HepG2 (cell line): Measurements from ENCODE around the gene CD96. TPM values are rescaled to one million over a fixed set of nuclear protein-coding genes. Genes with fewer than 3 reads are reported as not detected.

ENCODE experiments used
- ATAC-seq: fragments of 200-7000 bp; cut with Tn5 transposase; 3 replicates; pipeline ENCODE4 v1.9.1; 2020; ENCODE audit warnings: mild to moderate bottlenecking, moderate library complexity
- BruUV-seq: library from RNA; stranded (reverse); fragments of 400-500 nt; replicated peaks from 2 replicates; lab custom pipeline; 2021; lab: Mats Ljungman, UMichigan
- CTCF ChIA-PET: fragments of 300-600 bp; formaldehyde crosslinking; extraction: SDS; loops from one replicate; lab custom pipeline; 2021; ENCODE audit warnings: low total read pairs, inconsistent platforms, low intra/inter-chr PET ratio; lab: Yijun Ruan, JAX
- POLR2A ChIA-PET: fragments of 350-600 bp; sonication (Branson Sonifier 250); formaldehyde crosslinking; loops from one replicate; lab custom pipeline; 2020; ENCODE audit warnings: antibody characterized with exemption, inconsistent platforms; lab: Yijun Ruan, JAX
- DNase-seq: peaks from one replicate; pipeline ENCODE4 v3.0.0-alpha.2; 2015; ENCODE audit warnings: low spot score
- FAIRE-seq: peaks from 3 replicates; lab custom pipeline; 2011; peaks lifted over from hg19 to GRCh38; lab: Jason Lieb, UNC
- H2AFZ ChIP-seq: one replicate; pipeline ENCODE4 v1.6.1; 2011; ENCODE audit warnings: low read length, inconsistent platforms
- H3K27ac ChIP-seq: fragments of 300-600 bp; 3 replicates; pipeline ENCODE4 v1.8.0; 2011; ENCODE audit warnings: mixed run types, mild to moderate bottlenecking, mixed read lengths, low read length, inconsistent platforms; ENCODE audit not compliant: insufficient read depth; ENCODE audit errors: extremely low read length
- H3K27me3 ChIP-seq, 2 experiments: fragments of 200-600 bp in 1 of 2; 2 replicates in 1 of 2; 3 replicates in 1 of 2; pipeline versions ENCODE4 v1.6.0 to v1.8.0; 2011; ENCODE audit warnings: low read length in 2 of 2, mild to moderate bottlenecking in 2 of 2, moderate library complexity in 2 of 2, inconsistent platforms in 1 of 2; ENCODE audit not compliant: insufficient read depth in 2 of 2, control insufficient read depth in 1 of 2
- H3K36me3 ChIP-seq, 2 experiments: fragments of 200-600 bp in 1 of 2; replicated peaks in 1 of 2; 2 replicates in 1 of 2; 3 replicates in 1 of 2; pipeline versions ENCODE4 v1.5.1 to v1.8.0; 2011; ENCODE audit warnings: low read length in 2 of 2, inconsistent platforms in 1 of 2; ENCODE audit not compliant: insufficient read depth in 2 of 2, control insufficient read depth in 1 of 2
- H3K4me1 ChIP-seq: 2 replicates; pipeline ENCODE4 v1.5.1; 2012; ENCODE audit warnings: low read length, inconsistent platforms; ENCODE audit not compliant: insufficient read depth
- H3K4me2 ChIP-seq: 2 replicates; pipeline ENCODE4 v1.6.0; 2011; ENCODE audit warnings: low read depth, low read length, inconsistent platforms
- H3K4me3 ChIP-seq, 3 experiments: fragments of 200-600 bp in 1 of 3; sonication (generic), shearing (Covaris generic) in 1 of 3; replicated peaks in 1 of 3; 2 replicates each; pipeline ENCODE4 v1.5.1; 2011 to 2016; ENCODE audit warnings: low read length in 3 of 3, inconsistent platforms in 2 of 3, low read depth in 2 of 3, mild to moderate bottlenecking in 2 of 3, control low read depth in 1 of 3, mixed read lengths in 1 of 3; ENCODE audit not compliant: insufficient read depth in 1 of 3
- H3K79me2 ChIP-seq: one replicate; pipeline ENCODE4 v1.6.1; 2011; ENCODE audit warnings: low read length, inconsistent platforms; ENCODE audit not compliant: insufficient read depth
- H3K9ac ChIP-seq: 2 replicates; pipeline ENCODE4 v1.6.0; 2011; ENCODE audit warnings: mild to moderate bottlenecking, low read depth, low read length, inconsistent platforms; ENCODE audit not compliant: insufficient read depth
- H3K9me3 ChIP-seq: 2 replicates; pipeline ENCODE4 v1.5.1; 2012; ENCODE audit warnings: mild to moderate bottlenecking, low read length
- H4K20me1 ChIP-seq: 2 replicates; pipeline ENCODE4 v1.6.0; 2011; ENCODE audit warnings: inconsistent platforms, mild to moderate bottlenecking, low read length, moderate library complexity; ENCODE audit not compliant: insufficient read depth
- AKNA ChIP-seq: sonication (generic); formaldehyde crosslinking; IDR thresholded peaks from 2 replicates; pipeline ENCODE4 v1.4.0; 2020; ENCODE audit warnings: missing genetic modification reagents, borderline replicate concordance
- CEBPB ChIP-seq: IDR thresholded peaks from 2 replicates; pipeline ENCODE4 v1.6.1; 2011; ENCODE audit warnings: low read depth, low read length, improper control_type of control experiment, borderline replicate concordance
- DNMT3B ChIP-seq: conservative IDR thresholded peaks from 2 replicates; pipeline ENCODE4 v1.6.1; 2016; ENCODE audit warnings: missing biosample characterization, control low read depth
- GATAD1 ChIP-seq: IDR thresholded peaks from 2 replicates; pipeline ENCODE4 v1.6.1; 2016; ENCODE audit warnings: missing genetic modification reagents, missing compliant biosample characterization
- HMG20B ChIP-seq: conservative IDR thresholded peaks from 2 replicates; pipeline ENCODE4 v1.6.1; 2016; ENCODE audit warnings: missing genetic modification reagents, missing compliant biosample characterization
- MAFF ChIP-seq: IDR thresholded peaks from 2 replicates; pipeline ENCODE4 v1.6.1; 2011; ENCODE audit warnings: low read depth, low read length, improper control_type of control experiment
- NPAS2 ChIP-seq: sonication (generic); formaldehyde crosslinking; IDR thresholded peaks from 2 replicates; pipeline ENCODE4 v1.8.0; 2022; ENCODE audit warnings: mild to moderate bottlenecking, missing genetic modification reagents, borderline replicate concordance
- PRPF4 ChIP-seq: fragments of 200-400 bp; formaldehyde crosslinking; IDR thresholded peaks from 2 replicates; pipeline ENCODE4 v1.6.1; 2016; ENCODE audit warnings: low read length, low read depth; ENCODE audit not compliant: poor library complexity, severe bottlenecking
- SMAD1 ChIP-seq: sonication (generic); formaldehyde crosslinking; IDR thresholded peaks from 2 replicates; pipeline ENCODE4 v1.4.0; 2020; ENCODE audit warnings: missing genetic modification reagents, low read depth, mild to moderate bottlenecking, borderline replicate concordance
- TBP ChIP-seq: sonication (generic); formaldehyde crosslinking; IDR thresholded peaks from 2 replicates; pipeline ENCODE4 v1.5.0; 2020; ENCODE audit warnings: missing genetic modification reagents
- U2AF1 ChIP-seq: fragments of 200-400 bp; formaldehyde crosslinking; optimal IDR thresholded peaks from 2 replicates; pipeline ENCODE3; 2017; ENCODE audit warnings: mild to moderate bottlenecking, low read depth, low read length
- ZBTB3 ChIP-seq: sonication (generic); formaldehyde crosslinking; IDR thresholded peaks from 2 replicates; pipeline ENCODE4 v1.4.0; 2020; ENCODE audit warnings: low read depth, mild to moderate bottlenecking, moderate library complexity, missing genetic modification reagents, borderline replicate concordance
- ZFP1 ChIP-seq: IDR thresholded peaks from 2 replicates; pipeline ENCODE4 v1.6.1; 2016
- ZFX ChIP-seq: sonication (generic); formaldehyde crosslinking; IDR thresholded peaks from 2 replicates; pipeline ENCODE4 v1.4.0; 2020; ENCODE audit warnings: mild to moderate bottlenecking, low read depth, missing genetic modification reagents, moderate library complexity
- ZNF33A ChIP-seq: sonication (generic); formaldehyde crosslinking; IDR thresholded peaks from 2 replicates; pipeline ENCODE4 v1.5.1; 2020; ENCODE audit warnings: missing genetic modification reagents, mild to moderate bottlenecking, moderate library complexity, borderline replicate concordance
- ZNF510 ChIP-seq: sonication (generic); formaldehyde crosslinking; IDR thresholded peaks from 2 replicates; pipeline ENCODE4 v1.4.0; 2020; ENCODE audit warnings: low read depth, mild to moderate bottlenecking, missing genetic modification reagents
- ZNF776 ChIP-seq: sonication (generic); formaldehyde crosslinking; IDR thresholded peaks from 2 replicates; pipeline ENCODE4 v1.4.0; 2020; ENCODE audit warnings: mild to moderate bottlenecking, missing genetic modification reagents
- ZNF790 ChIP-seq: sonication (generic); formaldehyde crosslinking; IDR thresholded peaks from 2 replicates; pipeline ENCODE4 v1.8.0; 2022; ENCODE audit warnings: missing genetic modification reagents, mild to moderate bottlenecking, borderline replicate concordance
- WGBS: methylation state at CpG from one replicate; pipeline ENCODE4 v1.1.6; 2017; ENCODE audit warnings: low lambda C conversion rate; 5-methylcytosine and 5-hydroxymethylcytosine counted together
- in situ Hi-C: cut with HindIII; loops from 2 replicates; pipeline ENCODE4 v1.10.0; 2017; ENCODE audit warnings: low pct_unique_long_range_greater_than_20kb; ENCODE audit not compliant: extremely low pct_ligation_motif_present
- intact Hi-C: fragments of 100-400 bp; cut with micrococcal nuclease; formaldehyde crosslinking; loops from one replicate; pipeline ENCODE4 v1.10.0; 2022; ENCODE audit not compliant: unreplicated experiment
- polyA plus RNA-seq, 8 experiments: library from polyadenylated mRNA; depleted of rRNA in 3 of 8; stranded (reverse) in 7 of 8; unstranded in 1 of 8; fragments of >200 nt; fragmentation: Illumina TruSeq in 4 of 8; extraction: Trizol in 4 of 8; gene quantifications; 2 replicates each; pipeline versions ENCODE4 v1.2.1 to v1.2.3, GENCODE V29; 2011 to 2016; ENCODE audit warnings: low read depth in 4 of 8, missing spikeins in 1 of 8, mixed read lengths in 1 of 8; ENCODE audit not compliant: insufficient read depth in 1 of 8
- total RNA-seq, 5 experiments: library from RNA; depleted of rRNA; stranded (reverse); fragments of >200 nt; fragmentation: Illumina TruSeq; extraction: Trizol; gene quantifications; 2 replicates each; pipeline ENCODE4 v1.2.3, GENCODE V29; 2016; ENCODE audit warnings: low read depth in 1 of 5
- TF ChIP-seq, protein P1 (sequence below): IDR thresholded peaks from 2 replicates; pipeline ENCODE4 v1.6.1; 2016; ENCODE audit warnings: mild to moderate bottlenecking

CD96 gene
- total and polyA plus RNA-seq, 2 of the 13 experiments (the other 11 are each of a cell fraction or from before 2014, with no cell fraction given), result not detected

DNA sequence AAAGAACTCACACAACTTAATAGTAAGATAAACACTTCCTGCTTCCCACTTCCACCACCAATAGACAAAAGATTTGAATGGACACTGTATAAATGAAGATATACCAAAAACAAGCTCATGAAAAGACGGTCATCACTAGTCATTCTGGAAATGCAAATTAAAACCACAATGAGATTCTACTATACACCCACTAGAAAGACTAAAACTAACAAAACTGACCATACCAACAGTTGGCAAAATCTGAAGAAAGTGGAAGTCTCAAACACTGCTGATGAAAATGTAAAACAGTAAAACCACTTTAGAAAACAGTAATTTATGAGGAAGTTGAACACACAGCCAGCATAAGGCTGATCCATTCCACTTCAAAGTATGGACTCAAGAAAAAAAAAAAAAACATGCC, 35.6 kb upstream of the CD96 start:
- Histone ChIP-seq H3K4me3 (no peak overlapping the region), H3K27ac (no peak overlapping the region), H3K4me2 (no peak overlapping the region), H4K20me1 (no peaks in the 10 kb centered on the region), H3K79me2 (no peaks in the 10 kb centered on the region), H2AFZ (no peak overlapping the region), H3K9ac (no peak overlapping the region), H3K27me3 (no peaks in the 10 kb centered on the region), H3K9me3 (no peaks in the 10 kb centered on the region), H3K36me3 (no peaks in the 10 kb centered on the region), H3K4me1 (no peaks in the 10 kb centered on the region)
- ChIA-PET CTCF (no interaction called here), POLR2A (no interaction called here)
- no TSS peak for BruUV-seq
- DNase-seq (no peak), FAIRE-seq (no peak), ATAC-seq (no peak)
- intact Hi-C loops (no loop called here), in situ Hi-C loops (no loop called here)
- TF ChIP-seq ZFX (CRISPR knock-in tag), result no peak
- TF ChIP-seq SMAD1, result no peak
- TF ChIP-seq AKNA (CRISPR knock-in tag), result no peak
- no peak for TF ChIP-seq ZNF776
- no peak for TF ChIP-seq ZNF790 (CRISPR knock-in tag)
- TF ChIP-seq PRPF4, result no peak
- no peak for TF ChIP-seq TBP (CRISPR knock-in tag)
- no peak for TF ChIP-seq CEBPB
- no peak for TF ChIP-seq DNMT3B (CRISPR knock-in tag)
- no peak for TF ChIP-seq MAFF
- TF ChIP-seq ZBTB3 (CRISPR knock-in tag), result no peak
- TF ChIP-seq, protein P1, sequence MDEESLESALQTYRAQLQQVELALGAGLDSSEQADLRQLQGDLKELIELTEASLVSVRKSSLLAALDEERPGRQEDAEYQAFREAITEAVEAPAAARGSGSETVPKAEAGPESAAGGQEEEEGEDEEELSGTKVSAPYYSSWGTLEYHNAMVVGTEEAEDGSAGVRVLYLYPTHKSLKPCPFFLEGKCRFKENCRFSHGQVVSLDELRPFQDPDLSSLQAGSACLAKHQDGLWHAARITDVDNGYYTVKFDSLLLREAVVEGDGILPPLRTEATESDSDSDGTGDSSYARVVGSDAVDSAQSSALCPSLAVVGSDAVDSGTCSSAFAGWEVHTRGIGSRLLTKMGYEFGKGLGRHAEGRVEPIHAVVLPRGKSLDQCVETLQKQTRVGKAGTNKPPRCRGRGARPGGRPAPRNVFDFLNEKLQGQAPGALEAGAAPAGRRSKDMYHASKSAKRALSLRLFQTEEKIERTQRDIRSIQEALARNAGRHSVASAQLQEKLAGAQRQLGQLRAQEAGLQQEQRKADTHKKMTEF (CRISPR knock-in tag), result no peak
- TF ChIP-seq ZNF33A, result no peak
- TF ChIP-seq ZNF510 (CRISPR knock-in tag), result no peak
- TF ChIP-seq ZFP1 (CRISPR knock-in tag), result no peak
- TF ChIP-seq GATAD1 (CRISPR knock-in tag), result no peak
- TF ChIP-seq HMG20B (CRISPR knock-in tag), result no peak
- no peak for TF ChIP-seq U2AF1
- no peak for TF ChIP-seq NPAS2 (CRISPR knock-in tag)
- WGBS, result 32% methylated on average over 1 of the region's 1 CpG
